GM12878 (cell line): ENCODE results near the gene UROC1. TPM values are rescaled to one million over a fixed set of nuclear protein-coding genes. Genes with fewer than 3 reads are reported as not detected.

ENCODE experiments used
- ATAC-seq: fragments of 200-7000 bp; cut with Tn5 transposase; 3 replicates; pipeline ENCODE4 v1.9.1; 2020; ENCODE audit warnings: mild to moderate bottlenecking, moderate library complexity
- BruUV-seq: library from RNA; stranded (reverse); fragments of 400-500 nt; replicated peaks from 2 replicates; lab custom pipeline; 2021; lab: Mats Ljungman, UMichigan
- CTCF ChIA-PET: fragments of 300-600 bp; sonication (Branson Sonifier 250); formaldehyde crosslinking; extraction: SDS; loops from one replicate; lab custom pipeline; 2021; ENCODE audit warnings: inconsistent platforms; lab: Yijun Ruan, JAX
- POLR2A ChIA-PET: fragments of 350-600 bp; formaldehyde crosslinking; extraction: SDS; loops from one replicate; lab custom pipeline; 2021; ENCODE audit warnings: inconsistent platforms; lab: Charles Lee
- RAD21 ChIA-PET: fragments of 300-600 bp; sonication (Branson Sonifier 250); formaldehyde crosslinking; loops from one replicate; lab custom pipeline; 2023; ENCODE audit warnings: antibody characterized with exemption; ENCODE audit not compliant: unreplicated experiment; lab: Charles Lee
- SMC1A ChIA-PET: fragments of 300-600 bp; sonication (Branson Sonifier 250); formaldehyde crosslinking; loops from one replicate; lab custom pipeline; 2023; ENCODE audit not compliant: unreplicated experiment, uncharacterized antibody; lab: Charles Lee
- DNase-seq: peaks from one replicate; pipeline ENCODE4 v3.0.0-alpha.2; 2011; ENCODE audit warnings: low read depth, low spot score
- FAIRE-seq: peaks from 3 replicates; lab custom pipeline; 2011; peaks lifted over from hg19 to GRCh38; lab: Jason Lieb, UNC
- H2AFZ ChIP-seq: 2 replicates; pipeline ENCODE4 v1.6.0; 2011; ENCODE audit warnings: low read depth, low read length, control low read depth; ENCODE audit not compliant: control insufficient read depth
- H3K27ac ChIP-seq: 2 replicates; pipeline ENCODE4 v1.5.1; 2011; ENCODE audit warnings: control low read depth; ENCODE audit not compliant: control insufficient read depth, insufficient read depth
- H3K27me3 ChIP-seq, 2 experiments: replicated peaks in 1 of 2; 2 replicates each; pipeline versions ENCODE4 v1.6.0 to v1.6.1; 2011; ENCODE audit warnings: low read length in 1 of 2; ENCODE audit not compliant: control insufficient read depth in 2 of 2, insufficient read depth in 2 of 2
- H3K36me3 ChIP-seq, 2 experiments: 2 replicates each; pipeline ENCODE4 v1.5.1; 2011; ENCODE audit warnings: low read length in 1 of 2; ENCODE audit not compliant: control insufficient read depth in 2 of 2, insufficient read depth in 2 of 2
- H3K4me1 ChIP-seq: 2 replicates; pipeline ENCODE4 v1.6.1; 2011; ENCODE audit warnings: mild to moderate bottlenecking, low read length, moderate library complexity, mixed read lengths; ENCODE audit not compliant: control insufficient read depth, insufficient read depth
- H3K4me2 ChIP-seq: 2 replicates; pipeline ENCODE4 v1.6.0; 2011; ENCODE audit warnings: control low read depth; ENCODE audit not compliant: control insufficient read depth, insufficient read depth
- H3K4me3 ChIP-seq: fragments of 200-600 bp; sonication (generic); 2 replicates; pipeline ENCODE4 v1.5.1; 2016
- H3K79me2 ChIP-seq: 2 replicates; pipeline ENCODE4 v1.6.0; 2011; ENCODE audit warnings: low read length; ENCODE audit not compliant: control insufficient read depth, insufficient read depth
- H3K9ac ChIP-seq: 2 replicates; pipeline ENCODE4 v1.8.0; 2011; ENCODE audit warnings: low read length, control low read depth, mixed read lengths; ENCODE audit not compliant: control insufficient read depth, insufficient read depth
- H3K9me3 ChIP-seq: replicated peaks from 3 replicates; pipeline ENCODE4 v1.5.1; 2011; ENCODE audit warnings: mild to moderate bottlenecking, low read length; ENCODE audit not compliant: control insufficient read depth, insufficient read depth
- H4K20me1 ChIP-seq: 2 replicates; pipeline ENCODE4 v1.6.0; 2011; ENCODE audit not compliant: control insufficient read depth, insufficient read depth
- CREB1 ChIP-seq: IDR thresholded peaks from 2 replicates; pipeline ENCODE4 v1.6.1; 2012; ENCODE audit warnings: low read depth, mild to moderate bottlenecking, inconsistent platforms
- CREM ChIP-seq: IDR thresholded peaks from 2 replicates; pipeline ENCODE4 v1.6.1; 2014; ENCODE audit warnings: antibody characterized with exemption, low read depth
- MAX ChIP-seq: IDR thresholded peaks from 2 replicates; pipeline ENCODE4 v1.6.1; 2012; ENCODE audit warnings: low read depth, low read length, improper control_type of control experiment
- NRF1 ChIP-seq: conservative IDR thresholded peaks from 2 replicates; pipeline ENCODE4 v1.6.1; 2011; ENCODE audit warnings: mild to moderate bottlenecking, low read depth, low read length, improper control_type of control experiment
- RAD21 ChIP-seq: IDR thresholded peaks from 2 replicates; pipeline ENCODE4 v1.6.1; 2011; ENCODE audit warnings: mild to moderate bottlenecking, low read depth, low read length, moderate library complexity; ENCODE audit not compliant: insufficient read depth
- RFX5 ChIP-seq: IDR thresholded peaks from 2 replicates; pipeline ENCODE4 v1.6.1; 2011; ENCODE audit warnings: low read depth, low read length, improper control_type of control experiment
- SMARCA5 ChIP-seq: fragments of 450-650 bp; IDR thresholded peaks from 2 replicates; pipeline ENCODE4 v1.6.1; 2017; ENCODE audit warnings: mild to moderate bottlenecking
- SP1 ChIP-seq: IDR thresholded peaks from one replicate; pipeline ENCODE4 v1.6.1; 2011; ENCODE audit warnings: low read depth, low read length
- SPI1 ChIP-seq: IDR thresholded peaks from 2 replicates; pipeline ENCODE4 v1.6.1; 2011; ENCODE audit warnings: low read depth, mild to moderate bottlenecking, low read length, moderate library complexity, borderline replicate concordance; ENCODE audit not compliant: insufficient read depth
- TAF1 ChIP-seq: IDR thresholded peaks from 2 replicates; pipeline ENCODE4 v1.6.1; 2011; ENCODE audit warnings: mild to moderate bottlenecking, low read depth, low read length, borderline replicate concordance
- ZZZ3 ChIP-seq: IDR thresholded peaks from 2 replicates; pipeline ENCODE4 v1.6.1; 2011; ENCODE audit warnings: low read depth; ENCODE audit not compliant: control insufficient read depth, insufficient read length
- WGBS: methylation state at CpG from one replicate; pipeline ENCODE4 v1.1.6; 2016; ENCODE audit warnings: low lambda C conversion rate; ENCODE audit not compliant: insufficient replicate concordance, insufficient coverage; ENCODE audit errors: missing lambda C conversion rate; 5-methylcytosine and 5-hydroxymethylcytosine counted together
- in situ Hi-C: fragments of 300-500 bp; cut with MboI; formaldehyde crosslinking; loops from 9 replicates; pipeline ENCODE4 v1.14.3; 2018; ENCODE audit warnings: mixed read lengths
- intact Hi-C: fragments of 100-400 bp; cut with micrococcal nuclease; formaldehyde crosslinking; loops from one replicate; pipeline ENCODE4 v1.14.2; 2022; ENCODE audit not compliant: unreplicated experiment
- polyA plus RNA-seq, 11 experiments: library from polyadenylated mRNA; depleted of rRNA in 4 of 11; unstranded in 6 of 11; stranded (reverse) in 5 of 11; fragments of >200 nt; fragmentation: Nextera tagmentation in 4 of 11; fragmentation: Illumina TruSeq in 1 of 11; extraction: Ambion mirVana in 4 of 11; extraction: Trizol in 1 of 11; gene quantifications; 1 replicate in 1 of 11; 2 replicates in 10 of 11; pipeline versions ENCODE4 v1.2.1 to v1.2.3, GENCODE V29; 2011 to 2016; ENCODE audit warnings: inconsistent platforms in 2 of 11, missing spikeins in 2 of 11, low read depth in 1 of 11
- total RNA-seq, 4 experiments: library from RNA; depleted of rRNA in 3 of 4; stranded (reverse); fragments of >200 nt in 3 of 4; fragmentation: Illumina TruSeq in 1 of 4; extraction: Trizol in 1 of 4; gene quantifications; 2 replicates each; pipeline versions ENCODE4 v1.2.1 to v1.2.3, GENCODE V29; 2013 to 2021
- TF ChIP-seq, protein P1 (sequence below): fragments of 450-650 bp; IDR thresholded peaks from 2 replicates; pipeline ENCODE4 v1.6.1; 2018; ENCODE audit warnings: mild to moderate bottlenecking, low read depth, moderate library complexity; ENCODE audit not compliant: partially characterized antibody
- TF ChIP-seq, protein P2 (sequence below): fragments of 450-650 bp; IDR thresholded peaks from 2 replicates; pipeline ENCODE4 v1.6.1; 2017; ENCODE audit warnings: mild to moderate bottlenecking
- TF ChIP-seq, protein P3 (sequence below): IDR thresholded peaks from 2 replicates; pipeline ENCODE4 v1.6.1; 2011; ENCODE audit warnings: borderline replicate concordance, low read depth, mild to moderate bottlenecking, moderate library complexity, low read length; ENCODE audit not compliant: insufficient read depth, poor library complexity, severe bottlenecking

Gene UROC1
- total and polyA plus RNA-seq, 10 of the 15 experiments (the other 5 are each of a cell fraction or from before 2014, with no cell fraction given), result 0.04 TPM; not detected in 9

- Histone ChIP-seq H3K4me2 (no peak overlapping the region), H3K9ac (no peak overlapping the region), H3K27ac (no peak overlapping the region), H2AFZ (no peak overlapping the region), H3K9me3 (no peaks in the 10 kb centered on the region), H3K79me2 (peaks cover 13% of the 10 kb centered on the region), H3K4me3 (no peak overlapping the region), H3K36me3 (peaks cover 24 to 31% of the 10 kb centered on the region in 2 experiments), H3K4me1 (peaks cover 7% of the 10 kb centered on the region; the same call in 1 of the 2 replicates), H3K27me3 (no peaks in the 10 kb centered on the region), H4K20me1 (peaks cover 8% of the 10 kb centered on the region; the same call in 1 of the 2 replicates)
- BruUV-seq, result no TSS peak
- FAIRE-seq (no peak), DNase-seq (no peak), ATAC-seq (no peak)
- in situ Hi-C loops (no loop called here), intact Hi-C loops (no loop called here)
- WGBS, result 92% methylated on average over 13 of the region's 13 CpGs
- ChIA-PET POLR2A (no interaction called here), RAD21 (no interaction called here), SMC1A (no interaction called here), CTCF (no interaction called here)
- TF ChIP-seq, protein P1, sequence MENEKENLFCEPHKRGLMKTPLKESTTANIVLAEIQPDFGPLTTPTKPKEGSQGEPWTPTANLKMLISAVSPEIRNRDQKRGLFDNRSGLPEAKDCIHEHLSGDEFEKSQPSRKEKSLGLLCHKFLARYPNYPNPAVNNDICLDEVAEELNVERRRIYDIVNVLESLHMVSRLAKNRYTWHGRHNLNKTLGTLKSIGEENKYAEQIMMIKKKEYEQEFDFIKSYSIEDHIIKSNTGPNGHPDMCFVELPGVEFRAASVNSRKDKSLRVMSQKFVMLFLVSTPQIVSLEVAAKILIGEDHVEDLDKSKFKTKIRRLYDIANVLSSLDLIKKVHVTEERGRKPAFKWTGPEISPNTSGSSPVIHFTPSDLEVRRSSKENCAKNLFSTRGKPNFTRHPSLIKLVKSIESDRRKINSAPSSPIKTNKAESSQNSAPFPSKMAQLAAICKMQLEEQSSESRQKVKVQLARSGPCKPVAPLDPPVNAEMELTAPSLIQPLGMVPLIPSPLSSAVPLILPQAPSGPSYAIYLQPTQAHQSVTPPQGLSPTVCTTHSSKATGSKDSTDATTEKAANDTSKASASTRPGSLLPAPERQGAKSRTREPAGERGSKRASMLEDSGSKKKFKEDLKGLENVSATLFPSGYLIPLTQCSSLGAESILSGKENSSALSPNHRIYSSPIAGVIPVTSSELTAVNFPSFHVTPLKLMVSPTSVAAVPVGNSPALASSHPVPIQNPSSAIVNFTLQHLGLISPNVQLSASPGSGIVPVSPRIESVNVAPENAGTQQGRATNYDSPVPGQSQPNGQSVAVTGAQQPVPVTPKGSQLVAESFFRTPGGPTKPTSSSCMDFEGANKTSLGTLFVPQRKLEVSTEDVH, result no peak
- TF ChIP-seq, protein P2, sequence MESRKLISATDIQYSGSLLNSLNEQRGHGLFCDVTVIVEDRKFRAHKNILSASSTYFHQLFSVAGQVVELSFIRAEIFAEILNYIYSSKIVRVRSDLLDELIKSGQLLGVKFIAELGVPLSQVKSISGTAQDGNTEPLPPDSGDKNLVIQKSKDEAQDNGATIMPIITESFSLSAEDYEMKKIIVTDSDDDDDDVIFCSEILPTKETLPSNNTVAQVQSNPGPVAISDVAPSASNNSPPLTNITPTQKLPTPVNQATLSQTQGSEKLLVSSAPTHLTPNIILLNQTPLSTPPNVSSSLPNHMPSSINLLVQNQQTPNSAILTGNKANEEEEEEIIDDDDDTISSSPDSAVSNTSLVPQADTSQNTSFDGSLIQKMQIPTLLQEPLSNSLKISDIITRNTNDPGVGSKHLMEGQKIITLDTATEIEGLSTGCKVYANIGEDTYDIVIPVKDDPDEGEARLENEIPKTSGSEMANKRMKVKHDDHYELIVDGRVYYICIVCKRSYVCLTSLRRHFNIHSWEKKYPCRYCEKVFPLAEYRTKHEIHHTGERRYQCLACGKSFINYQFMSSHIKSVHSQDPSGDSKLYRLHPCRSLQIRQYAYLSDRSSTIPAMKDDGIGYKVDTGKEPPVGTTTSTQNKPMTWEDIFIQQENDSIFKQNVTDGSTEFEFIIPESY, result no peak
- no peak for TF ChIP-seq SPI1
- no peak for TF ChIP-seq TAF1
- no peak for TF ChIP-seq SP1
- TF ChIP-seq, protein P3, sequence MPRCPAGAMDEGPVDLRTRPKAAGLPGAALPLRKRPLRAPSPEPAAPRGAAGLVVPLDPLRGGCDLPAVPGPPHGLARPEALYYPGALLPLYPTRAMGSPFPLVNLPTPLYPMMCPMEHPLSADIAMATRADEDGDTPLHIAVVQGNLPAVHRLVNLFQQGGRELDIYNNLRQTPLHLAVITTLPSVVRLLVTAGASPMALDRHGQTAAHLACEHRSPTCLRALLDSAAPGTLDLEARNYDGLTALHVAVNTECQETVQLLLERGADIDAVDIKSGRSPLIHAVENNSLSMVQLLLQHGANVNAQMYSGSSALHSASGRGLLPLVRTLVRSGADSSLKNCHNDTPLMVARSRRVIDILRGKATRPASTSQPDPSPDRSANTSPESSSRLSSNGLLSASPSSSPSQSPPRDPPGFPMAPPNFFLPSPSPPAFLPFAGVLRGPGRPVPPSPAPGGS, result no peak
- no peak for TF ChIP-seq RAD21
- TF ChIP-seq RFX5, result no peak
- no peak for TF ChIP-seq CREM
- TF ChIP-seq NRF1, result no peak
- TF ChIP-seq MAX, result no peak
- TF ChIP-seq ZZZ3, result no peak
- no peak for TF ChIP-seq SMARCA5
- TF ChIP-seq CREB1, result no peak
These were observed 49.3 kb downstream of the UROC1 start for GRCh38 chr3:126468028-126468891.
